Gastrocnemius medialis (tissue), 4 donors: Measurements from ENCODE around the gene ZMYND15.

ENCODE experiments used
- CTCF ChIP-seq, 5 experiments: fragments of 450-650 bp in 3 of 5; fragments of 200-600 bp in 2 of 5; sonication (generic) in 2 of 5; IDR thresholded peaks in 4 of 5; conservative IDR thresholded peaks in 1 of 5; 1 replicate in 4 of 5; 2 replicates in 1 of 5; pipeline ENCODE4 v1.5.1; 2016 to 2019; ENCODE audit warnings: antibody characterized with exemption in 5 of 5, mild to moderate bottlenecking in 3 of 5, moderate library complexity in 3 of 5
- POLR2A ChIP-seq, 2 donors: fragments of 450-650 bp; IDR thresholded peaks; one replicate each; pipeline ENCODE4 v1.6.1; 2017; ENCODE audit warnings: antibody characterized with exemption in 2 of 2, mild to moderate bottlenecking in 2 of 2, moderate library complexity in 2 of 2

- TF ChIP-seq CTCF (IDR thresholded peaks at IDR 0.05 in 4 of 5, conservative IDR thresholded peaks at IDR 0.05 in 1 of 5), result no peak
- TF ChIP-seq POLR2A (IDR thresholded peaks at IDR 0.05), result no peak
These were observed 46.2 kb upstream of the ZMYND15 start for GRCh38 chr17:4693416-4693815.
